ENCODE measurements around the gene SLC22A15.

- TF ChIP-seq CTCF (IDR thresholded peaks at IDR 0.05) (no peak), POLR2A (IDR thresholded peaks at IDR 0.05) (no peak)
Observed at GRCh38 chr1:116092752-116093489, 116.6 kb downstream of the SLC22A15 start.

All from suprapubic skin (tissue), 3 donors.